Measurements from ENCODE around the gene POU2F2. TPM values are rescaled to one million over a fixed set of nuclear protein-coding genes. Genes with fewer than 3 reads are reported as not detected.

POU2F2 gene
- total and polyA plus RNA-seq, 10 of the 15 experiments (the other 5 are each of a cell fraction or from before 2014, with no cell fraction given) = 4.4 to 62.4 (median 37.9) TPM

DNA sequence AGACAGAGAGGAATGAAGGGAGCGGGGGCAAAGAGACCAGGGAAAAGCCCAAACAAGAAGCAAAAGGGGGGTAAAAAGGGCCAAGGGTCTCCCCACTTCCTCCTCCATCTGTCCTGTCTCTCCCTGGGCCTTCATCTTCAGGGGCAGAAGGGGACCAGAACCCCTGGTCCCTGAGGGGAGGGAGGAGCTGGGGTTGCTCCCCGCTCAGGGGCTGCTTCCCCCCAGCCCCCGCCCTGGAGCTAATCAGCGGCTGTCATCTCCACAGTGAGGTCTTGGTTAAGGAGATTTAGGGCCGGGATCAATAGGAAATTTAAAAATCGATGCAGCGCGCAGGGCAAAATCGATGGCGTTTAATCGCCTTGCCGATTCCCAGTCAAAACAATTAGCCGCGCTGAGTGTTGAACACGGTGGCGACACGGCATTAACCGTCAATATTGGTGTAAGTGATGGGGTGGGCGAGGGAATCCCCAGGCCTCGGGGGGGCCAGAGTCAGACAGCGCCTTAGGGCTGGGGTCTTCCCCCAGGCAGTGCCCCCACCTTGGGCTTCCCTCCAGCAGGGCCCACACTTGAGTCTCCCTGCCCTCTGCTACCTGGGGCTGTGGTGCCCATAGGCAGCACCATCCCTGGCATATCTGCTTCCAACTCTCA is 29.5 kb upstream of the POU2F2 start:
- no peak for ATAC-seq
- in situ Hi-C loops (cut with MboI) = no loop called here
- no TSS peak for BruUV-seq (replicated peaks)

More for the DNA sequence above, 29.5 kb upstream of the POU2F2 start:
- Histone ChIP-seq H3K4me1 (ENCODE audit: control insufficient read depth, insufficient read depth, low read length) (no peaks in the 10 kb centered on the region), H4K20me1 (ENCODE audit: control insufficient read depth, insufficient read depth) (no peaks in the 10 kb centered on the region), H3K4me2 (ENCODE audit: control insufficient read depth, insufficient read depth) (no peak overlapping the region), H3K27me3 (replicated peaks in 1 of 2; ENCODE audit: control insufficient read depth in 2 of 2, insufficient read depth in 2 of 2, low read length in 1 of 2) (peaks cover 0 to 5% of the 10 kb centered on the region in 2 experiments; a peak in 2 of 4 replicates), H2AFZ (ENCODE audit: control insufficient read depth, low read depth, low read length) (no peak overlapping the region), H3K36me3 (ENCODE audit: control insufficient read depth in 2 of 2, insufficient read depth in 2 of 2, low read length in 1 of 2) (no peaks in the 10 kb centered on the region), H3K4me3 (no peak overlapping the region), H3K79me2 (ENCODE audit: control insufficient read depth, insufficient read depth, low read length) (no peaks in the 10 kb centered on the region), H3K9ac (ENCODE audit: control insufficient read depth, insufficient read depth, low read length) (no peak overlapping the region), H3K9me3 (replicated peaks; ENCODE audit: control insufficient read depth, insufficient read depth, low read length) (no peaks in the 10 kb centered on the region), H3K27ac (ENCODE audit: control insufficient read depth, insufficient read depth) (no peak overlapping the region)
- POLR2A ChIA-PET = no interaction called here
- SMC1A ChIA-PET (ENCODE audit: uncharacterized antibody, unreplicated experiment) = no interaction called here
- FAIRE-seq (no peak), DNase-seq (ENCODE audit: low read depth, low spot score) (no peak)
- intact Hi-C loops (cut with micrococcal nuclease; ENCODE audit: unreplicated experiment) = no loop called here
- no peak for TF ChIP-seq ZZZ3 (IDR thresholded peaks at IDR 0.05; ENCODE audit: control insufficient read depth, insufficient read length, low read depth)
- no peak for TF ChIP-seq MXI1 (IDR thresholded peaks at IDR 0.05; ENCODE audit: low read depth, low read length)
- TF ChIP-seq SREBF1 (IDR thresholded peaks at IDR 0.05; ENCODE audit: low read length) = no peak
- no peak for TF ChIP-seq MEF2A (IDR thresholded peaks at IDR 0.05; ENCODE audit: insufficient read depth, low read depth, low read length)
- no peak for TF ChIP-seq LARP7 (IDR thresholded peaks at IDR 0.05)
- no peak for TF ChIP-seq PML (IDR thresholded peaks at IDR 0.05; ENCODE audit: low read length)
- no peak for TF ChIP-seq BRCA1 (IDR thresholded peaks at IDR 0.05; ENCODE audit: low read depth, low read length)
- no peak for TF ChIP-seq MTA3 (IDR thresholded peaks at IDR 0.05; ENCODE audit: borderline replicate concordance, low read length)
- no peak for TF ChIP-seq ZSCAN29 (IDR thresholded peaks at IDR 0.05)
- TF ChIP-seq, protein P1, sequence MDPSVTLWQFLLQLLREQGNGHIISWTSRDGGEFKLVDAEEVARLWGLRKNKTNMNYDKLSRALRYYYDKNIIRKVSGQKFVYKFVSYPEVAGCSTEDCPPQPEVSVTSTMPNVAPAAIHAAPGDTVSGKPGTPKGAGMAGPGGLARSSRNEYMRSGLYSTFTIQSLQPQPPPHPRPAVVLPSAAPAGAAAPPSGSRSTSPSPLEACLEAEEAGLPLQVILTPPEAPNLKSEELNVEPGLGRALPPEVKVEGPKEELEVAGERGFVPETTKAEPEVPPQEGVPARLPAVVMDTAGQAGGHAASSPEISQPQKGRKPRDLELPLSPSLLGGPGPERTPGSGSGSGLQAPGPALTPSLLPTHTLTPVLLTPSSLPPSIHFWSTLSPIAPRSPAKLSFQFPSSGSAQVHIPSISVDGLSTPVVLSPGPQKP (IDR thresholded peaks at IDR 0.05; ENCODE audit: low read depth, low read length) = no peak
- TF ChIP-seq SMAD5 (IDR thresholded peaks at IDR 0.05; ENCODE audit: low read depth) = no peak
- TF ChIP-seq DPF2 (IDR thresholded peaks at IDR 0.05) = no peak
- TF ChIP-seq KDM1A (IDR thresholded peaks at IDR 0.05; ENCODE audit: borderline replicate concordance) = no peak
- TF ChIP-seq, protein P2, sequence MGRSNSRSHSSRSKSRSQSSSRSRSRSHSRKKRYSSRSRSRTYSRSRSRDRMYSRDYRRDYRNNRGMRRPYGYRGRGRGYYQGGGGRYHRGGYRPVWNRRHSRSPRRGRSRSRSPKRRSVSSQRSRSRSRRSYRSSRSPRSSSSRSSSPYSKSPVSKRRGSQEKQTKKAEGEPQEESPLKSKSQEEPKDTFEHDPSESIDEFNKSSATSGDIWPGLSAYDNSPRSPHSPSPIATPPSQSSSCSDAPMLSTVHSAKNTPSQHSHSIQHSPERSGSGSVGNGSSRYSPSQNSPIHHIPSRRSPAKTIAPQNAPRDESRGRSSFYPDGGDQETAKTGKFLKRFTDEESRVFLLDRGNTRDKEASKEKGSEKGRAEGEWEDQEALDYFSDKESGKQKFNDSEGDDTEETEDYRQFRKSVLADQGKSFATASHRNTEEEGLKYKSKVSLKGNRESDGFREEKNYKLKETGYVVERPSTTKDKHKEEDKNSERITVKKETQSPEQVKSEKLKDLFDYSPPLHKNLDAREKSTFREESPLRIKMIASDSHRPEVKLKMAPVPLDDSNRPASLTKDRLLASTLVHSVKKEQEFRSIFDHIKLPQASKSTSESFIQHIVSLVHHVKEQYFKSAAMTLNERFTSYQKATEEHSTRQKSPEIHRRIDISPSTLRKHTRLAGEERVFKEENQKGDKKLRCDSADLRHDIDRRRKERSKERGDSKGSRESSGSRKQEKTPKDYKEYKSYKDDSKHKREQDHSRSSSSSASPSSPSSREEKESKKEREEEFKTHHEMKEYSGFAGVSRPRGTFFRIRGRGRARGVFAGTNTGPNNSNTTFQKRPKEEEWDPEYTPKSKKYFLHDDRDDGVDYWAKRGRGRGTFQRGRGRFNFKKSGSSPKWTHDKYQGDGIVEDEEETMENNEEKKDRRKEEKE (IDR thresholded peaks at IDR 0.05) = no peak
- TF ChIP-seq RAD21 (IDR thresholded peaks at IDR 0.05; ENCODE audit: insufficient read depth, low read depth, low read length) = no peak
- no peak for TF ChIP-seq YBX1 (IDR thresholded peaks at IDR 0.05)
- CTCF ChIA-PET = interaction anchor here (0.5 kb wide), 1 partner anchor 405 kb away, joined by 3 read pairs; no protein-coding TSS in a partner anchor
- WGBS (ENCODE audit: insufficient coverage, insufficient replicate concordance, low lambda C conversion rate, missing lambda C conversion rate) = 66% methylated on average over 20 of the region's 21 CpGs
- RAD21 ChIA-PET (ENCODE audit: unreplicated experiment) = no interaction called here

All from GM12878 (cell line).